Left lung (tissue), 10 donors: ENCODE data around the gene CYREN. TPM values are rescaled to one million over a fixed set of nuclear protein-coding genes. Genes with fewer than 3 reads are reported as not detected.
"Not testable (repeated sequence)": the region's sequence is repeated elsewhere in the genome, so short reads cannot be mapped to it uniquely, and the experiment has no call there.

Experiments used
- ATAC-seq: fragments of 200-7000 bp; cut with Tn5 transposase; one replicate; pipeline ENCODE4 v1.9.1; 2020; ENCODE audit warnings: moderate library complexity
- DNase-seq, 4 donors: peaks; one replicate each; pipeline ENCODE4 v3.0.0-alpha.2; 2013 to 2020
- H3K27ac ChIP-seq, 2 donors: fragments of 200-600 bp; sonication (generic) in 1 of 2; one replicate each; pipeline versions ENCODE4 v1.5.0 to v1.8.0; 2020 to 2021
- H3K27me3 ChIP-seq, 2 donors: fragments of 200-600 bp; sonication (generic) in 1 of 2; one replicate each; pipeline versions ENCODE4 v1.5.0 to v1.8.0; 2020 to 2021
- H3K36me3 ChIP-seq, 2 donors: fragments of 200-600 bp; sonication (generic) in 1 of 2; one replicate each; pipeline versions ENCODE4 v1.5.0 to v1.8.0; 2020 to 2021
- H3K4me1 ChIP-seq, 2 donors: fragments of 200-600 bp; one replicate each; pipeline ENCODE4 v1.8.0; 2021
- H3K4me3 ChIP-seq, 2 donors: fragments of 200-600 bp; sonication (generic) in 1 of 2; one replicate each; pipeline versions ENCODE4 v1.5.0 to v1.8.0; 2020 to 2021; ENCODE audit warnings: mild to moderate bottlenecking in 1 of 2
- H3K9me3 ChIP-seq, 2 donors: fragments of 200-600 bp; sonication (generic) in 1 of 2; one replicate each; pipeline versions ENCODE4 v1.5.0 to v1.8.0; 2020 to 2021
- intact Hi-C, 2 donors: fragments of 100-400 bp; cut with DNase I; formaldehyde crosslinking; loops; one replicate each; pipeline versions ENCODE4 v1.11.2 to v1.14.2; 2022
- polyA plus RNA-seq, 6 donors: library from polyadenylated mRNA; unstranded; fragments of 120-200 nt; gene quantifications; one replicate each; pipeline ENCODE4 v1.2.1, GENCODE V29; 2013; ENCODE audit not compliant: insufficient read length in 6 of 6
- total RNA-seq, 2 donors: library from RNA; stranded (reverse); fragmentation: NEBNext Ultra II Directional; extraction: Animal tissue kit (Norgen Biotek cat#: 25700); gene quantifications; one replicate each; pipeline ENCODE4 v1.2.1, GENCODE V29; 2021
- TF ChIP-seq, protein P1 (sequence below), 2 donors: fragments of 200-600 bp; sonication (generic) in 1 of 2; IDR thresholded peaks; one replicate each; pipeline versions ENCODE4 v1.5.0 to v1.8.0; 2021; ENCODE audit warnings: antibody characterized with exemption in 2 of 2
- donor health status: DM: no; HTN: yes; CAD: no.
- donor health status: DM: no; HTN: no; CAD: no.

Gene CYREN
- total and polyA plus RNA-seq, 8 donors, result 32.1 to 52.6 (median 45.4) TPM

DNA sequence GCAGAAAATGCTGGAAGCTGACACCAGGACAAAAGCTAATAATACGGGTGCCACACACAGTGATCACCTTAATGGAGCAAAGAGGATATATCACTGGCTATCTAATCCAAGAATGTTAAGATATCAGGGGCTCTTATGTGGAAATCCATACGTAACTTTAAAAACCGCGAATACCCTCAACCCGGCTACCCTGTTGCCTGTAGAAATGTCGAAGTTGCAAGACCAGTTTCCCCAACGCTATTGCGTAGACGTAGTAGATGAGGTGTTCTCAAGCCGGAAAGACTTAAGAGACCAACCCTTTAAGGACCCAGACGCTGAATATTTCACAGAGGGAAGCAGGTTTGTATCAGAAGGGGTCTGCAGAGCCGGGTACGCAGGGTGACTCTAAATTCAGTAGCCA lies 7.9 kb upstream of the CYREN start:
- Histone ChIP-seq H3K27me3 (no peaks in the 10 kb centered on the region), H3K27ac (no peak overlapping the region), H3K9me3 (peaks cover 7 to 44% of the 10 kb centered on the region in 2 donors), H3K4me1 (no peaks in the 10 kb centered on the region), H3K4me3 (no peak overlapping the region), H3K36me3 (peaks cover 0 to 30% of the 10 kb centered on the region in 2 donors)
- intact Hi-C loops, result no loop called here
- peak; percentile 79 for ATAC-seq
- DNase-seq, result peak in 1 of 4 donors; percentile 60
- TF ChIP-seq, protein P1, sequence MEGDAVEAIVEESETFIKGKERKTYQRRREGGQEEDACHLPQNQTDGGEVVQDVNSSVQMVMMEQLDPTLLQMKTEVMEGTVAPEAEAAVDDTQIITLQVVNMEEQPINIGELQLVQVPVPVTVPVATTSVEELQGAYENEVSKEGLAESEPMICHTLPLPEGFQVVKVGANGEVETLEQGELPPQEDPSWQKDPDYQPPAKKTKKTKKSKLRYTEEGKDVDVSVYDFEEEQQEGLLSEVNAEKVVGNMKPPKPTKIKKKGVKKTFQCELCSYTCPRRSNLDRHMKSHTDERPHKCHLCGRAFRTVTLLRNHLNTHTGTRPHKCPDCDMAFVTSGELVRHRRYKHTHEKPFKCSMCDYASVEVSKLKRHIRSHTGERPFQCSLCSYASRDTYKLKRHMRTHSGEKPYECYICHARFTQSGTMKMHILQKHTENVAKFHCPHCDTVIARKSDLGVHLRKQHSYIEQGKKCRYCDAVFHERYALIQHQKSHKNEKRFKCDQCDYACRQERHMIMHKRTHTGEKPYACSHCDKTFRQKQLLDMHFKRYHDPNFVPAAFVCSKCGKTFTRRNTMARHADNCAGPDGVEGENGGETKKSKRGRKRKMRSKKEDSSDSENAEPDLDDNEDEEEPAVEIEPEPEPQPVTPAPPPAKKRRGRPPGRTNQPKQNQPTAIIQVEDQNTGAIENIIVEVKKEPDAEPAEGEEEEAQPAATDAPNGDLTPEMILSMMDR (IDR thresholded peaks at IDR 0.05), result no peak

DNA sequence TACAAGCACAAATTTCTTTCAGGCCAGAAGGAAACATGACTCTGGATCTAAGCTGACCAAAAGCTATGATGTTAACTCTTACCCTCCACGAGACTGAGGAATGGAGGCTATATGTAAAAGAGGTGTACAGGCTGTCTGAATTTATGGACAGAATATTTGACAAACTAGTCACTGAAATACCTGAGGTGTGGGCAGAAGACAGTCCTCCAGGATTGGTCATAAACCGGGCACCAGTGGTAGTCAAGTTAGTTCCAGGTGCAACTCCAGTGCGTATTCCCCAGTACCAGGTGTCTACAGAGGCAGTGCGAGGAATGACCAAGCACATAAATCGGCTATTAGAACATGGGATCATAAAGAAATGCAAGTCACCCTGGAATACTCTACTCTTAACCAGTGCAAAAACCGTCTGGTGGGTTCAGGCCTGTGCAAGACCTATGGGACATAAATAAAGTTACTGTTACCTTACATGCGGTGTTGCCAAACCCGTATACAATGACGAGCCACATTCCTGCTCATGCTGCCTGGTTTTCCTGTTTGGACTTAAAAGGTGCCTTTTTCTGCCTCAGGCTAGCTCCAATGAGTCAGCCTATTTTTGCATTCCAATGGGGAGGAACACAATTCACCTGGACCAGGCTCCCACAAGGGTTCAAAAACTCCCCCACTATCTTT lies 6.7 kb upstream of the CYREN start:
- ATAC-seq (no peak), DNase-seq (no peak)
- no peak overlapping the region for H3K27ac ChIP-seq
- H3K36me3 ChIP-seq, result peaks cover 0 to 18% of the 10 kb centered on the region in 2 donors
- H3K4me1 ChIP-seq, result no peaks in the 10 kb centered on the region
- intact Hi-C loops, result no loop called here
- H3K9me3 ChIP-seq, result peaks cover 6 to 32% of the 10 kb centered on the region in 2 donors
- H3K27me3 ChIP-seq, result no peaks in the 10 kb centered on the region
- no peak overlapping the region for H3K4me3 ChIP-seq
- TF ChIP-seq, protein P1 (IDR thresholded peaks at IDR 0.05), result no peak

DNA sequence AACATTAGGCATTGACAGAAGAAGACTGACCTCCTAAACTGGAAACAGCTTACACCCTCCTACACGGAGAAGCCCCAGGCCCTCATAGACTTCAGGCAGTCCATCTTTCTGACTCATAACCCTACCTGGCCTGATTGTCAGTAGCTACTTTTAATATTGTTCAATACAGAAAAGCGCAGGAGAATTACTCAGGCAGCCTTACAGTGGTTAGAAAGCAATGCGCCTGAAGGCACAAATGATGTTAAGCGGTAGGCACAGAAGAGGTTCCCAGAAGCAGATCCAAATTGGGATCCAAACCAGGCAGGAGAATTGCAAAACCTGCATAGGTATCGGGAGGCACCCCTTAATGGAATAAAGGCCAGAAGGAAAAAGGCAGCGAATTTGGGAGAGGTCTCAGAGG lies 5.4 kb upstream of the CYREN start:
- no peaks in the 10 kb centered on the region for H3K27me3 ChIP-seq
- no peak overlapping the region for H3K27ac ChIP-seq
- no peak for DNase-seq
- H3K4me3 ChIP-seq, result no peak overlapping the region
- H3K36me3 ChIP-seq, result peaks cover 0 to 8% of the 10 kb centered on the region in 2 donors
- peaks cover 3 to 7% of the 10 kb centered on the region in 2 donors for H3K4me1 ChIP-seq
- intact Hi-C loops, result no loop called here
- no peak for ATAC-seq
- peaks cover 0 to 20% of the 10 kb centered on the region in 2 donors for H3K9me3 ChIP-seq
- TF ChIP-seq, protein P1 (IDR thresholded peaks at IDR 0.05), result no peak

DNA sequence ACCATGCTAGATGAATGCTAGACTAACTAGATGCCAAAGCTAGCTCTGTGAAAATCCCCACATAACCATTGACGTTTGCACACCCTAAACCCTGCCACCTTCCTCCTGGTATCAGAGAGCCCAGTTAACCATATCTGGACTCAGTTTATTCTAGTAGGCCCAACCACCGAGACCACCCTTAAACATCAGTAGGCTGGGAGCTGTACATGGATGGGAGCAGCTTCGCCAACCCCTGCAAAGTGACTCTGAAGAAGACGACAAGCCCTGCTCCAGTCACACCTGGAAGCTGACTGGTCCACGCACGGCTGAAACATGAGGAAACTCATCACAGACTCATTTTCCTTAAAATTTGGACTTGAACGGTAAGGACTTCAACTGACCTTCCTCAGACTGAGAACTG lies 4.4 kb upstream of the CYREN start:
- peaks cover 3 to 10% of the 10 kb centered on the region in 2 donors for H3K4me1 ChIP-seq
- intact Hi-C loops, result no loop called here
- H3K9me3 ChIP-seq, result peaks cover 0 to 10% of the 10 kb centered on the region in 2 donors
- no peaks in the 10 kb centered on the region for H3K27me3 ChIP-seq
- no peak overlapping the region for H3K4me3 ChIP-seq
- ATAC-seq, result no peak
- H3K36me3 ChIP-seq, result no peaks in the 10 kb centered on the region
- no peak for DNase-seq
- H3K27ac ChIP-seq, result no peak overlapping the region
- TF ChIP-seq, protein P1 (IDR thresholded peaks at IDR 0.05), result no peak

DNA sequence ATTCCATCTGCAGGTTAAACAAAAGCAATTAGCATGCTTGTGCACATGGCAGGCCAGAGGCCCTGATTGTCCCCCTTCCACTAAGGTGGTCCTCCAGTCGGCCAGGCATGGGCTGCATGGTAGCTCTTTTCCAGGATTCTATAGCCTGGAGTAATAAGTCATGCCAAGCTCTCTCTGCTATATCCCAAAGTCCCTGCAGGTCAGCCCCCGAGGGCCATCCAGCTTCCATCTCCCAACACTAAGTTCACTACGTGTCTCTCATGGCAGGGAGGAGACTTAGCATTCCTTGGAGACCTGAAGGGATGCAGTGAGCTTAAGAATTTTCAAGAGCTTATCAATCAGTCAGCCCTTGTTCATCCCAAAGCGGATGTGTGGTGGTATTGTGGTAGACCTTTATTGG lies 3.4 kb upstream of the CYREN start:
- H3K27ac ChIP-seq, H3K27me3 ChIP-seq, ATAC-seq, H3K9me3 ChIP-seq, intact Hi-C loops, DNase-seq, H3K4me3 ChIP-seq, H3K36me3 ChIP-seq: not testable (repeated sequence)
- H3K4me1 ChIP-seq, result peaks cover 3 to 20% of the 10 kb centered on the region in 2 donors

DNA sequence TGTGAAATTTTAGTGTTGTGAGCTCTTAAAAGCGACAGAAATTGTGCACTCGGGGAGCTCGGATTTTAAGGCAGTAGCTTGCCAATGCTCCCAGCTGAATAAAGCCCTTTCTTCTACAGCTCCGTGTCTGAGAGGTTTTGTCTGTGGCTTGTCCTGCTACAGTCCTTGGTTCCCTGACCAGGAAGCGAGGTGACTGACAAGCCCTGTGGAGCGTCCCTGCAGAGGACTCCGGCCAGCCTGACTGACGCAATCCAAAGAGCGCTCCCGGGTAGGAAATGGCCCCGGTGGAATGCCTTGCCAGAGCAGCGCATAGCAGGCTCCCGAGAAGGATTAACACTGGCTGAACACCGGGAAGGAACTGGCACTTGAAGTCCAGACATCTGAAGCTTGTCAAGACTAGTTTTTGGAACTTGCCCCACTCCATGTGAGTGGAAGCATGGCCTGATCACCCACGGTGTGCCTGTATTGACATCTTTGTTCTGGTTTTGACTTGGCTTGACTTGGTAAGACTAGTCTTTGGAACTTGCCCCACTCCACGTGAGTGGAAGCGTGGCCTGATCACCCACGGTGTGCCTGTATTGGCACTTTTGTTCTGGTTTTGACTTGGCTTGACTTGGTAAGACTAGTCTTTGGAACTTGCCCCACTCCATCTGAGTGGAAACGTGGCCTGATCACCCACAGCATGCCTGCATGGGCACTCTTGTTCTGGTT lies 1.2 kb upstream of the CYREN start:
- peak overlapping the region; percentile 92 to 100 for H3K27ac ChIP-seq
- intact Hi-C loops, H3K27me3 ChIP-seq, H3K9me3 ChIP-seq: not testable (repeated sequence)
- DNase-seq, result peak in 2 of 4 donors; percentile 71 to 85
- peaks cover 0 to 18% of the 10 kb centered on the region in 2 donors for H3K36me3 ChIP-seq
- ATAC-seq, result peak; percentile 25
- peak overlapping the region in 1 of 2 donors; percentile 85 for H3K4me3 ChIP-seq
- H3K4me1 ChIP-seq, result peaks cover 8 to 41% of the 10 kb centered on the region in 2 donors

DNA sequence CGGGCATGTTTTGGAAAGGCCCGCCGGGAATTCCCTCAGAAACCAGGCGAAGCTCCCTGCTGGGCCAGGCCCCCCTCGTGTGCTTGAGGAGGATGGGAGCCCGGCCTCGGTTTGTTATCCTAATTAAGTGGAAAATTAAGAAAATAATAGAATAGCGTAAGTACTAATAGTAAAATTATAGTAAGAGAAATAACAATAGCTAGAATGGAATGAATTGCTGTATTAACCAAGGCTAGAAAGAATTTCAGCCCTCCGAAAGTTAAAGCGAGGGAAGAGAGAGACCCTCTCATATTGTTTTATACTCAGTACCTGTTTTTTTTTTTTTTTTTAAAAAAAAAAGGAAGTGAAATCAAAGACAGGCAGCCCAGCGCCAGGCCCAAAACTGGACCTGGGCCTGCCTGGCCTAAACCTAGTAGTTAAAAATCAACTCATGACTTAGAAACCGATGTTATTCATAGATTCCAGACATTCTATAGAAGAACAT lies 533 bp upstream of the CYREN start:
- H3K4me1 ChIP-seq, result peaks cover 8 to 48% of the 10 kb centered on the region in 2 donors
- intact Hi-C loops, H3K9me3 ChIP-seq, ATAC-seq, DNase-seq, H3K27me3 ChIP-seq: not testable (repeated sequence)
- H3K36me3 ChIP-seq, result peaks cover 0 to 25% of the 10 kb centered on the region in 2 donors
- H3K4me3 ChIP-seq, result peak overlapping the region; percentile 57 to 85
- H3K27ac ChIP-seq, result peak overlapping the region; percentile 92 to 100
